GM06990 (cell line): ENCODE results near the gene IL27RA.
"Not testable (repeated sequence)": the region's sequence is repeated elsewhere in the genome, so short reads cannot be mapped to it uniquely, and the experiment has no call there.

Experiments used
- DNase-seq: peaks from one replicate; pipeline ENCODE4 v3.0.0-alpha.2; 2011; ENCODE audit not compliant: insufficient read length; ENCODE audit errors: extremely low read depth
- H3K27me3 ChIP-seq: replicated peaks from 2 replicates; pipeline ENCODE4 v1.6.0; 2011; ENCODE audit warnings: low read length; ENCODE audit not compliant: control insufficient read depth, insufficient read depth
- H3K36me3 ChIP-seq: 2 replicates; pipeline ENCODE4 v1.5.1; 2011; ENCODE audit warnings: low read length; ENCODE audit not compliant: control insufficient read depth, insufficient read depth
- H3K4me3 ChIP-seq: replicated peaks from 2 replicates; pipeline ENCODE4 v1.5.1; 2011; ENCODE audit warnings: low read depth, mild to moderate bottlenecking, control low read depth, low read length
- TF ChIP-seq, protein P1 (sequence below): IDR thresholded peaks from 2 replicates; pipeline ENCODE4 v1.5.1; 2011; ENCODE audit warnings: low read length, control low read depth, mild to moderate bottlenecking, inconsistent platforms; ENCODE audit not compliant: insufficient read depth, poor library complexity, severe bottlenecking

The IL27RA gene

GRCh38 chr19:14022469-14022868 lies 9.1 kb upstream of the IL27RA start:
- no peaks in the 10 kb centered on the region for H3K36me3 ChIP-seq
- no peak for DNase-seq
- TF ChIP-seq, protein P1, sequence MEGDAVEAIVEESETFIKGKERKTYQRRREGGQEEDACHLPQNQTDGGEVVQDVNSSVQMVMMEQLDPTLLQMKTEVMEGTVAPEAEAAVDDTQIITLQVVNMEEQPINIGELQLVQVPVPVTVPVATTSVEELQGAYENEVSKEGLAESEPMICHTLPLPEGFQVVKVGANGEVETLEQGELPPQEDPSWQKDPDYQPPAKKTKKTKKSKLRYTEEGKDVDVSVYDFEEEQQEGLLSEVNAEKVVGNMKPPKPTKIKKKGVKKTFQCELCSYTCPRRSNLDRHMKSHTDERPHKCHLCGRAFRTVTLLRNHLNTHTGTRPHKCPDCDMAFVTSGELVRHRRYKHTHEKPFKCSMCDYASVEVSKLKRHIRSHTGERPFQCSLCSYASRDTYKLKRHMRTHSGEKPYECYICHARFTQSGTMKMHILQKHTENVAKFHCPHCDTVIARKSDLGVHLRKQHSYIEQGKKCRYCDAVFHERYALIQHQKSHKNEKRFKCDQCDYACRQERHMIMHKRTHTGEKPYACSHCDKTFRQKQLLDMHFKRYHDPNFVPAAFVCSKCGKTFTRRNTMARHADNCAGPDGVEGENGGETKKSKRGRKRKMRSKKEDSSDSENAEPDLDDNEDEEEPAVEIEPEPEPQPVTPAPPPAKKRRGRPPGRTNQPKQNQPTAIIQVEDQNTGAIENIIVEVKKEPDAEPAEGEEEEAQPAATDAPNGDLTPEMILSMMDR, result no peak
- no peak overlapping the region for H3K4me3 ChIP-seq
- no peaks in the 10 kb centered on the region for H3K27me3 ChIP-seq

DNA sequence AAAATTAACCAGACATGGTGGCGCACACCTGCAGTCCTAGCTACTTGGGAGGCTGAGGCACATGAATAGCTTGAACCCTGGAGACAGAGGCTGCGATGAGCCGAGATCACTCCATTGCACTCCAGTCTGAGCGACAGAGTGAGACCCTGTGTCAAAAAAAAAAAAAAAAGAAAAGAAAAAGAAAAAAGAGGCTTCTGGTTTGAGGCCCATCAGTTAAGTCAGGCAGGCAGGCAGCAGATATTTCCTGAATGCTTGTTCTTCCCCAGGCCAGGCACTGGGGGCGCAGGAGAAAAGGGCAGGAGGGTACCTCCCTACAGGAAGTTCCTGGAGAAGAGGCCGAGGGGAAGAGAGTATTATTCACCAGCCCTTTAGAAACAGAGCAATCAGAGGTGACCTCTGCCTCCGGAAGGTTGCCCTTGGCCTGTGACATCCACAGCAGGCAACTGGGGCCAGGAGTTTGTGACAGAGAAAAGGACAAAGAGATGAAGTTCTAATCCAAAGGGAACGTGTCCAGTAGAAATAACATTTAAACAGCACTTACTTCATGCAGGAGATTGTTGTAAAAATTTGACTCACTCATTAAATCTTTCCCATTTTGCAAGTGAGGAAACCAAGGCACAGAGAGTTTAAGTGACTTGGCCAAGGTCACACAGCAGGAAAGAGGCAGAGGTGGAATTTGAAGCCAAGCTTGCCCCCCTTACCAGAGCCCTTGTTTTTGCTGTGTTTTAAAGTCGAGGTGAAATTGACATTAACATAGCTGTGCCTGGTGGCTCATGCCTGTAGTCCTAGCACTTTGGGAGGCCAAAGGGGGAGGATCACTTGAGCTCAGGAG lies 7.9 kb upstream of the IL27RA start:
- no peak for DNase-seq
- no peak overlapping the region for H3K4me3 ChIP-seq
- TF ChIP-seq, protein P1, result peak; percentile 51
- no peaks in the 10 kb centered on the region for H3K36me3 ChIP-seq
- H3K27me3 ChIP-seq, result no peaks in the 10 kb centered on the region

GRCh38 chr19:14026652-14027192 lies 4.8 kb upstream of the IL27RA start:
- not testable (repeated sequence) for H3K36me3 ChIP-seq, H3K4me3 ChIP-seq, H3K27me3 ChIP-seq, DNase-seq

DNA sequence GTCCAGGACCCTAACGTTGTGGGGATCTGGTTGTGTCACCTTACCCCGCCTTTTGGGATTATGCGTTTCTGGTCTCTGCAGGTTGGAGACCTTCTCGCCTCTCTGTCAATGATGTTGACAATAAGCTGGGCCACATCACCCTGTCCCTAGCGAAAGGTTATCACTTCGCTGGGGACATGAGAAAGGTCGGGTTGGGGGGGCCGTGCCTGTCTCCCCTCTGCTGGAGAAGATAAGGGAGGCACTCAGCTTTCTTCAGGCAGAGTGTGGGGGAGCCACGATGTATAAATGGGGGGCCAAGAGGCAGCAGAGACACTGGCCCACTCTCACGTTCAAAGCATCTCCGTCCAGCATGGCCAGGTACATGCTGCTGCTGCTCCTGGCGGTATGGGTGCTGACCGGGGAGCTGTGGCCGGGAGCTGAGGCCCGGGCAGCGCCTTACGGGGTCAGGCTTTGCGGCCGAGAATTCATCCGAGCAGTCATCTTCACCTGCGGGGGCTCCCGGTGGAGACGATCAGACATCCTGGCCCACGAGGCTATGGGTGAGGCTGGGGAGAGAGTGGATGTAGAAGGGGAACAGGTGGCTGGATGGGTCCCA lies 3.6 kb upstream of the IL27RA start, which contains the start of gene RLN3:
RLN3 (plus strand) TSS at position 293 of the 595 bp plus-strand sequence; CDS start at position 350, 57 bp downstream.
- Histone ChIP-seq H3K27me3 (no peaks in the 10 kb centered on the region), H3K4me3 (no peak within 1 kb of the TSS), H3K36me3 (no peaks in the 10 kb centered on the region)
- DNase-seq, result no peak
- TF ChIP-seq, protein P1, result no peak

DNA sequence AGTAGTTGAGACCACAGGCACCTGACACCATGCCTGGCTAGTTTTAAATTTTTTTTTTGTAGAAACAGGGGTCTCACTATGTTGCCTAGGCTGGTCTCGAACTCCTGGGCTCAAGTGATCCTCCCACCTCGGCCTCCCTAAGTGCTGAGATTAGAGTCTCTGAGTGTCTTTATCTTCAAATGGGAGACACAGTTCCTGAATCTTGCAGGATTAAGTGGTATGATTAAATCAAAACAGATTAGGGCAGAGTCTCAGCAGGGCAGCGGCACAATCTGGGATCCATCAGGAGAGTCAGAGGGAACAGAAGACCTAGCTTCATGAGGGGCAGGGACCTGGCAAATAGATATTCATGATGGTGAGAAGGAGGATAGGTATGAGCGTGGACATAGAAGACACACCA lies 2.7 kb upstream of the IL27RA start:
- H3K4me3 ChIP-seq, result no peak overlapping the region
- TF ChIP-seq, protein P1, result no peak
- H3K27me3 ChIP-seq, result no peaks in the 10 kb centered on the region
- no peaks in the 10 kb centered on the region for H3K36me3 ChIP-seq
- no peak for DNase-seq
